ENCODE measurements around the gene OPHN1.

- no peak for TF ChIP-seq OVOL2 (CRISPR knock-in tag; IDR thresholded peaks at IDR 0.05; ENCODE audit: borderline replicate concordance)
- no peak for TF ChIP-seq MAX (CRISPR knock-in tag; IDR thresholded peaks at IDR 0.05)
- no peak for TF ChIP-seq ATF1 (CRISPR knock-in tag; IDR thresholded peaks at IDR 0.05)
These were observed 4.1 kb downstream of the OPHN1 start for GRCh38 chrX:68429216-68429615.
